ENCODE data around the gene TAF11L8. TPM values are rescaled to one million over a fixed set of nuclear protein-coding genes. Genes with fewer than 3 reads are reported as not detected.

The TAF11L8 gene
- total RNA-seq, 2 donors from 2014 or later: not detected

Small RNA genes within 50 kb of the gene (small RNA-seq; reads per million reads assigned to genes)
- gene AC233724.3 (0 reads per million in 2 donors), gene AC233724.6 (0 reads per million in 2 donors), gene AC233724.7 (0 reads per million in 2 donors)

Other genes with a start within 250 kb of the TAF11L8 start
- gene TAF11L2, start 92.7 kb downstream of the TAF11L8 start, total RNA-seq: not detected
- gene TAF11L3, start 72.6 kb downstream of the TAF11L8 start, total RNA-seq: not detected
- not detected for gene TAF11L4, start 69.2 kb downstream of the TAF11L8 start, total RNA-seq
- gene TAF11L5, start 65.7 kb downstream of the TAF11L8 start, total RNA-seq: not detected
- not detected for gene TAF11L6, start 62.3 kb downstream of the TAF11L8 start, total RNA-seq
- gene TAF11L7, start 5.2 kb downstream of the TAF11L8 start, total RNA-seq: not detected
- not detected for gene TAF11L9, start 3.4 kb upstream of the TAF11L8 start, total RNA-seq
- not detected for gene TAF11L10, start 6.9 kb upstream of the TAF11L8 start, total RNA-seq
- gene TAF11L11, start 13.2 kb upstream of the TAF11L8 start, total RNA-seq: not detected
- not detected for gene TAF11L12, start 19.4 kb upstream of the TAF11L8 start, total RNA-seq
- gene TAF11L13, start 41.1 kb upstream of the TAF11L8 start, total RNA-seq: not detected
- not detected for gene TAF11L14, start 43.5 kb upstream of the TAF11L8 start, total RNA-seq

Data from prostate gland (tissue), 2 donors.